ENCODE measurements around the gene RFX3.
A peak's percentile ranks its signal among the peaks of the same experiment; 100 is the strongest.

RFX3 gene

DNA sequence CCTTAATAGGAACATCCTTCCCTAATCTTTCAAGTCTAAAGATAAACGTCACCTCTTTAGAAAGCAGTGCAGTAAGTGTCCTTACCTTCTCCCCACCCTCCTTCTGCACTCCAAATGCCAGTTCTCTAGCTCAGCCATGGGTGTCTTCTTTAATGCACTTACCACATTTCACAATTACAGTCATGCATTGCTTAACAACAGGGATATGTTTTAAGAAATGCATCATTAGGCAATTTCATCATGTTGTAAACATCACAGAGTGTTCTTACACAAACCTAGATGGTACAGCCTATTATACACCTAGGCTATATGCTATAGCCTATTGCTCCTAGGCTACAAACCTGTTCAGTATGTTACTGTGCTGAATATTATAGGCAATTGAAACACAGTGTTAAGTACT is 91.2 kb downstream of the RFX3 start:
- DNase-seq (ENCODE audit: low spot score): no peak

DNA sequence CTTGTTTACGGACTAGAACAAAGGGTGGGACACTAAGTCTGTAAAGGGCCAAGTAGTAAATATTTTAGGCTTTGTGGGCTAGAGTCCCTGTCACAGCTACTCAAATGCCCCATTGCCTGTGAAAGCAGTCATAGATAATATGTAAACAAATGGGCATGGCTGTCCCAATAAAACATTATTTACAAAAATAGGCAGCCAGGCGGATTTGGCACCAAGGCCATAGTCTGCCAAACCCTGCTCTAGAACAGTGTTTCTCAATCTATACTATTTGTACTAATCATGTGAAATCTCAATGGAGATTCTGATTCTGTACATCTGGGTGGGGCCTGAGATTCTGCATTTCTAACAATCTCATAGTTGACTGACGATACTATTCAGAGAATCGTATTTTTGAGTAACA is 92.0 kb downstream of the RFX3 start:
- no peak for DNase-seq (ENCODE audit: low spot score)

DNA sequence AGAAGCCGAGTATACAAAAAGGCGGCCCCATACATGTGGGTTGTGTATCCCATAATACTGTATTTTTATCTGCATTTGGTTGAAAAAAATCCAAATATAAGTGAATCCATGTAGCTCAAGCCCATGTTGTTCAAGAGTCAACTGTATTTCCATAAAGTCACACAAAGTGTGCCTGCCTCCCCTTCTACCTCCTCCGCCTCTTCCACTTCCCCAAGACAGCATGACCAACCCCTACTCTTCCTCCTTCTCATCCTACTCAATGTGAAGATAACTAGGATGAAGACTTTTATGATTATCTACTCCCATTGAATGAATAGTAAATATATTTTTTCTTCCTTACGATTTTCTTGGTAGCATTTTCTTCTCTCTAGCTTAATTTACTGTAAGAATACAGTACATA is 92.7 kb downstream of the RFX3 start:
- DNase-seq (ENCODE audit: low spot score): no peak

DNA sequence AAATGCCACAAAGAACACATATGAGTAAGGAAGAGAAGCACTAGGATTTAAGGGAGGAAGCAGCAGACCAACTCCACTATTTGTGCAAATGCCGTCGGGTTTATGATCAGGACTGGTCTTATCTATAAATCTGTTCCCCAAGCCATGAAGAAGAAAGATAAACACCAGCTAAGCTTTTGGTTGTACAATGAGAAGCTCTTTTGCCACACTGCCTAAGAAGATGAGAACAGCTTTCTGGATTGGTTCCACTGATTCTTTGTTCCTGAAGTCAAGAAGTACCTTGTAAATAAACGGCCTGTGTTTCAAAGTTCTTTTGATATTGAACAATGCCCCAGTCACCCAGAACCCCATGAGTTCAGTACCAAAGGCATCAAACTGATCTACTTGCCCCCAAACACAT is 93.9 kb downstream of the RFX3 start:
- no peak for DNase-seq (ENCODE audit: low spot score)

DNA sequence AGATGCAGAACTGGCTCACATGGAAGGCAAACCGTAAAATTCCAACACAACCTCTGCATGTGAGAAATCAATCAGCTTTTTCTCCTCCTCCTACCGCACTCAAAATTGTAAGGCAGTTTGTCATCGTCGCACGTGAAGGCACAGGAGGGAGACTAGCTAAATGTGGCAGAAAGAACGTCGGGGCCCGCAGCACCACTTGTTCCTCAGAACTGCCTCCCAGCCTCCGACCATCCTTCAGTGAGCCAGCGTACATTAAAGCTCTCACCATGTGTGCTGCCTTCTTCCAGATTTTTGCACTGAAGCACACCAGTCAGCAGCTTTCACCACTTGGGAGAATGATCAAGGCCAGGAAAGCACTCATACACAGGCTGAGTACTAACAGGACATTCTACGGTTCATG is 105.9 kb downstream of the RFX3 start:
- DNase-seq (ENCODE audit: low spot score): no peak

DNA sequence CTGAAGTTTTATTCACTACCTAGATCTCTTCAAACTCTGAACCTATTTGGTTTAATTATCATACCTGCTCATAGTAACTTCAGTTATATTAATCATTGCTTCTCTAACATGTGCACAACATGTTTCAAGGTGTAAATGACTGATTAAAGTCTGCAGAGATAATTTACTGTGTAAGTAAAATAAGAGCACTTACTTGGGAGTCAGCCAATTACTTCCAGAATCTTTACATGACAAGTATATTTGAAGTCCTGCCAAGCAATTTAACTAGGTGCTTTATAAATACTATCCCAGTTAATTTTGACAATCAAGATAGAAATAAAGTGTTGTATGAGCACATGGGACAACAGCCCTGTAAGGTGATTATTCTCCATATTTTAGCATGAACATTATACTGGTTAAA is 109.9 kb downstream of the RFX3 start:
- no peak for DNase-seq (ENCODE audit: low spot score)

DNA sequence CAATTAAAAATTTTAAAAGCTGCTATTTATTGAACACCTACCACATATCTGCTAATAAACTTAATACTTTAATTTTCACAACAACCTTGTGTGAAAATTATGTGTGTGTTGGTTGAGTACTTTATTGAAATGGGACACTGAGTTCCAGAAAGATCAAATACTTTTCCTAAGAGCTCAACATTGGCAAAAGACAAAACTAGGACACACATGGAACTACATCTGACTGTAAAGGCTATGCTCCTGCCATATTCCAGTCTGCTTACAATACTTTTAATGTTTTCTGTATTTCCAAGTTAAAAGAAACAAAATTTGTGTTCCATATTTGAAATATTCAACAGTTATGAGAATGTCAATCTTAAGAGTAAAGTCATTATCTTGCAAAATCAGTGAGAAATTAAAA is 111.8 kb downstream of the RFX3 start:
- DNase-seq (ENCODE audit: low spot score): no peak

DNA sequence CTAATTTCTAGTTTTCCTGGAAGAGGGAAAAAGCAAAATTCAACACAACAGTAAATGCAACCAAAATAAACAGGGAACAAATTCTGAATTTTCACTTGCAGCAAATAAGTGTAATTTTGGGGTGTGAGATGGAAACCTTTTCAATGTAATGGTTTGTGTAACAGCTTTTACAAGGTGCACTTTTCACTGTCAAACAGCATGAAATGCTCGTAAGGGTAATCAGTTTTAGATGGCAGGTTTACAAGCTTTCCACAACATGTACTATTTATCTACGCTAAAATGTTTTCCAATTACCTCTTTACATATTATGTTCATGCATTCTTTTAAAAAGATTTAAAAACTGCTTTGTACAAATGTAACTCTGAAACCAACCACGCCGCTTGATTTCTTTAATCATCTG is 115.3 kb downstream of the RFX3 start:
- DNase-seq (ENCODE audit: low spot score): no peak

DNA sequence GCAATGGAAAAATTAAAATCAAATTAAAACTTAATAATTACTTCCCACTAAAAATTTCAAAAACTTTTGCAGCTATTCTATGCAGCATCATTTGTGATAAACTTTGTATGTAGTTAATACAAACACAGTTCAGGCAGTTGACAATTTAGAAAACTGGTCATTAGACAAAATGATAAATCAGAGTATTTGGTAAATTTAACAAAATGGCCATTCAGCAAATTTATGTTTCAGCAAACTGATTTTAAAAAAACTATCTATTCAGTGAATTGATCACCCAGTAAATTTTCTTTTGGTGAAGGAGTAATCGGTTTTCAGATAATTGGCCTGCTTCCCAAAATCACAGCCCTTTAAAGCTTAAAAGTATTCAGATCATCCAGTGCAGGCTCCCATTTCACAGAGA is 116.3 kb downstream of the RFX3 start:
- no peak for DNase-seq (ENCODE audit: low spot score)

DNA sequence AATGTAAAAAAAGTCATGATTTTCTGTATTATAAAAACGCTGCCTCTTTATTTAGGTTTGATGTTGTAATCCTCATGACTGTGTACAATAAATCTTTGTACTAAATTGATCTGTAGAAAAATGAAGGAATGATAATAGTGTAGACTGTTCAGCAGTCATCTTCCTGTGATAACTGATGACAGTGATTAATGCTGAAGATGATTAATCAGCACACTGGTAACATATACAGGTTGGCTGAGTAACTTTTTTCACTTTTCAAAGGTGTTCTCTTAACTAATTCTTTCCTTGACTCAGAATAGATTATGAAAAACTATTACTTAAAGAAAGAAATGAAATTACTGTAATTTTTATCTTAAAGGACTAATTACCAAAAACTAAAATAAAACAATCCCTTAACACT is 122.5 kb downstream of the RFX3 start:
- no peak for DNase-seq (ENCODE audit: low spot score)

DNA sequence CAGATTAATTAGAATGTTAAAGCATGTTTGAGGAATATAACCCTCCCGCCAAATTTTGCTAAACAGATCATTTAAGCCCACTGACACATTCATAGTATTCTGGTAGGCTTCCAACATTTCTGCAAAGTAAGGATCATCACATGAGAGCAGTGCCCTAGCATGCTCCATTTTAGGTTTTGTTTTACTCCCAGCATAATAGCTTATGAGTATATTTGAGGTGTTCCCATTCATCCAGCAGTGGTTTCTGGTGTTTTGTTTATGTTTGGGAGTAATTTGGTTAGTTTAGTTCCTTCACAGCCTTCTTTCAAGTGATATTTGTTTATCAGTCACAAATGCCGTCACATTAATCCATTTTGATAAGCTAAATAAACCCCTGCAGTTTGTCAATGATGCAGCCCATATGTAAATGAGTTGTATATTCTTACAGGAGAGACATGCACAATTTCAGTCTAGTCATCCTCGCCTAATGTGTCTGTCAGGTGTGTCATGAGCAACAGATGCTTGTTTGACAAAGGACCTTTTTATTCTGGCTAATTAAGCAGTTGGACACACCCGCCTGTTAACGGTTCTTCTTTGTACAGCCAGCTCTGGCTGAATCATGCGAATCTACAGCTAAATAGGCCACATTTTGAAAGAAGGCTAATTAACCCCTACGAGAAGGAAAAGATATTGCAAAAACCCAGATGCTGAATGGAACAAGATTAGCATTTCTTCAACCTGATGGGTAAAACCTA is 124.4 kb downstream of the RFX3 start:
- peak; percentile 75 for DNase-seq (ENCODE audit: low spot score)

DNA sequence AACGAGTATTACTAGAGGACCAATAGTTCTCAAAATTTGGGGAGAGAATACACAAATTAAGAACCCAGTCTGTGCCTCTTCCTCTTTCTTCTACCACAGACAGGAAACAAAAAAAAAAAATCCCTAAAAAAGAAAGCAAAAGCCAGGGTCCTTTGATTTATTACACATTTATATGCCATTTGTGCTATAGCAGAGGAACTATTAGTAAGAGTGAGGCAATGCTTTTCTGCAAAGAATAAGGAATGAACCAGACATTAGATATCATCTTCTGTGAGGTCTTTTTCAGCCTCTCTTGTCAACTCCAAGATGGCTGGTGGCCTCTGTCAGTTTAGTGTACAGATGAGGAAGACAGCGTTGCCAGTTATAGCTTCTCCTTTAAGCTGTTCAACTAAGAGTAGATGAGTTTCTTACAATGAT is 127.6 kb downstream of the RFX3 start:
- DNase-seq (ENCODE audit: low spot score): peak; percentile 63

DNA sequence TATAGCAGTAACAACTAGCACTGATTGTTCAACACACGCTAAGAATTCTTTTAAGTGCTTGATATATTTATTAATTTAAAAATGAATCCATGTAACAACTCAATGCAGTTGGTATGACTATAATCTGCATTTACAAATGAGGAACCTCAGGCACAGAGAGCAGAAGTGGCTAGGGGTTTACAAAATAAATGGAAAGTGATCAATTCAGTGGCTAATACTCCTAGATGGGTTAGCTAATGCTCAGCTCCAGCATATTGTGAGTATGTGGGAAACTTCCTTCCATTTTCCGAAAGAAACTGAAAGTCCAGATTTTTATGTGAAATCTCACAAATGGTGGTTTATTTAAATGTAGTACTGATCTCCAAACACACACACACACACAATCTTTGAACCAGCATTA is 128.0 kb downstream of the RFX3 start:
- DNase-seq (ENCODE audit: low spot score): peak; percentile 9

DNA sequence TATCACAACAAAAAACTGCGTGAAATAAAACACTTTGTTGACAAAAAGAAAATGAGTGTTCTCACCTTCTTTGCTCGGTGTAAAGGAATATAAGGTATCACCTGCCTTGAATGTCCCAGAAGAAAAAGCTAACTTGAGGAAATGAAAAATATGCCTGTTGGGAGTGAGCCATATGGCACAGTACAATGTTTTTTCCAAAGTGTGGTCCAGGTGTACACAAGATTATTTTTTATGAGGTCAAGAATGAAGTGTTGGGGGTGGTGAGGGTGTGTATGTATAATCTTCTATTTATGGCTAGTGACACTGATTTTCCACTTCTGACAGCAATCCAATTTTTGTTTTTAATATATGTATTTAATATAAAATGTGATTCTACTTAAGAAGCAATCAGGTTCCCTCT is 134.4 kb downstream of the RFX3 start:
- DNase-seq (ENCODE audit: low spot score): no peak

DNA sequence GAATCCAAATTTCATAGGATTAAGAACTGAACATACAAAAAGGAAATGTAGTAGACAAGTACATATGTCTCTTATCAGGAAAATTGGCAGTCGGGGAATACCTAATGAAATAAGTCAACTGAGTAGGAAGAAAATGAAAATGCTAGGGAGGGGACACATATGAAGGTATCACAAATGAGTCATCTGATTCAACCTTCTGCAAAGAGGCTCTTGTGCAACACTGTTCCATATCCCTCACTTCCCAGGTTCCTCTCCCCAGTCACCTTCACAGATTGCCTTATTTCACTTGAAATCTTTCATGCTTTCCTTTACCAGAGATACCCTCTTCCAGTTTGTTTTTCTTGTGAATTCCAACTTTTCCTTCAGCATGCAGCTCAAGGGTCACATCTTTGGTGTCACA is 139.0 kb downstream of the RFX3 start:
- DNase-seq (ENCODE audit: low spot score): no peak

DNA sequence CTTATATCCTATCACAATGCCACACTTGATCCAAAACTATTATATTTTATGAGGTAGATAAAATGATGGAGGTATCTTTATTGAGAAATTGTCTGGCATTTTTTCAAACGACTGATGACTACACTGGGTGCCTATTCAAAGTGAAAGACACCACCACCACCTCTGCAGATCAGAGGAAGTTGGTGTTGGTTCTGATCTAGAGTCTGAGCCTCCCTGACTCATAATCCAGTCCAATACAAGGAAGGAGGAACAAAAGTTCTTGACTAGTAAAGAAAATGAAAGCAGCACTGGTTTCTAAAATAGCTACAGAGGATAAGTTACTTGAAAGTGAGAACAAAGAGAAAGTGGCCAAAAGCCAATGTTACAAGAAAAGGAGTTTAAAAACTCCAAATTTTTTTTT is 139.9 kb downstream of the RFX3 start:
- no peak for DNase-seq (ENCODE audit: low spot score)

DNA sequence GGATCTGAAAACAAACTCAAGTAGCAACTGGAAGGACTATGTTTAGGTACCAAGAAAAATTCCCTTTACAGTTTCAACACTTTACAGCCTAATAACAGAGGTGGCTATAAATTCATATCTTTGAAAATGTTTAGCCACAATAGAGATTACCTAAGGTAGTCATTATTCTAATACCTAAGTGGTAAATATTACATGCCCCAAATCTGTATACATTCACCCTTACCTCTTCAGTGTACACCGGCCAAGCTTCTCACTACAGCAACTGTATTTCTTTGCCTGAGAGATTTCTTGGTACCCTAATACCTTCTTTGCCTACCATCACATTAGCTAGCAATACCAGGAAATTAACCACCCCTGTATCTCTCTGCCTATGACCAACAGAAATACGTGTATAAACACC is 154.0 kb downstream of the RFX3 start:
- DNase-seq (ENCODE audit: low spot score): no peak

DNA sequence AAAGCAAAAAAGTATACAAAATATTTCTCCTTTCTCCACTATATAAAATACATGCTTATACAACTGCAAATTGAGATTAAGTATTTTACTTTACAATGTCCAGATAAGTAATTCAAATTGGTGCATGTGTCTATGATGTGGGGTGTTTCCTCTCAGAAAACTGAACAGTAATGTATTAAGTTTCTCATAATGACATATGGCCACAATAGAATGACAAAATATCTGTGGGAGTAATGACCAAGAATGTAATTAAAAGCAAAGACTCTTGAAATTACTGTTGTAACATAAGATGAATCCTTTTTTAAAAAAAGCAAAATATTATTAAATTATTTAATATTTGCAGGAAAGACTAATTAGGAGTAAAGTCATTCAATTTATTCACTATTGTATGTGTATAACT is 155.1 kb downstream of the RFX3 start:
- no peak for DNase-seq (ENCODE audit: low spot score)

DNA sequence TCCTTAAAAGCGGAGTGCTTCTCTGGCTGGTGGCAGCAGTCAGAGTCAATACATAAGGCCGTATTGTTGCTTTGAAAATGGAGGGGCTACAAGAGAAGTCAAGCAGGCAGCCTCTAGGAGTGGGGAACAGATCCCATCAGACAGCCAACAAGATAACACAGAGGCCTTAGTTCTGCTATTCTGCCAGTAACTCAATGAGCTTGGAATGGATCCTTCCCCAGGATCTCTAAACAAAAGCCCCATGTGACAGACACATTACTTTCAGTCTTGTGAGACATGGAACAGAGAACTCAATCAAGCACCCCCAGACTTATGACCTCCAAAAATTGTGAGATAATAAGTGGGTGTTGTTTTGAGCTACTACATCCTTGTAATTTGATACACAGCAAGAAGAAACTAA is 158.6 kb downstream of the RFX3 start:
- DNase-seq (ENCODE audit: low spot score): peak; percentile 61

DNA sequence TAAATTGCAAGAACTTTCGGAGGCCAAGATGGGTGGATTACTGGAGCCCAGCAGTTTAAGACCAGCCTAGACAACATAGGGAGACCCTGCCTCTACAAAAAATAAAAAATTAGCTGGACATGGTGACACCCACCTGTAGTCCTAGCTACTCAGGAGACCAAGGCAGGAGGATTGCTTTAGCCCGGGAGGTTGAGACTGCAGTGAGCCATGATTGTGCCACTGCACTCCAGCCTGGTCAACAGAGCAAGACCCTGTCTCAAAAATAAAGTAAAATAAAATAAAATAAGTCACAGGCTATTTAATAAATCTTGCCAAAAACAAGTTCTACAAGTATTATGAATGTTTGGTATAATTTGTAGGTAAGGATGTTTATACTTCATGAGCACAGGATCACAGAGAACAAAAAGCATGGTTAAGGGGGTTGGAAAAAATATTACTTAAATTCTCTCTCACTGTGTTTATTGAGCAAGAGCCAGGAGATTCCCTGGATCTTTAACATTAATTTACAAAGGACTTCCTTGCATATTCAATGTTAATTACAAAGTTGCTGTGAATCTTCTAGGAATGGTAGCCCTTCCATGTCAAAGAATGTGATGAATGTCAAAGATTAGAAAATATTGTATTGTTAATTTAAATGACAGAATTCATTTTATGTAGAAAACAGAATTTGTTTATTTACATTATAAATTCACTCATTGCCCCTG is 164.0 kb downstream of the RFX3 start:
- no peak for DNase-seq (ENCODE audit: low spot score)

DNA sequence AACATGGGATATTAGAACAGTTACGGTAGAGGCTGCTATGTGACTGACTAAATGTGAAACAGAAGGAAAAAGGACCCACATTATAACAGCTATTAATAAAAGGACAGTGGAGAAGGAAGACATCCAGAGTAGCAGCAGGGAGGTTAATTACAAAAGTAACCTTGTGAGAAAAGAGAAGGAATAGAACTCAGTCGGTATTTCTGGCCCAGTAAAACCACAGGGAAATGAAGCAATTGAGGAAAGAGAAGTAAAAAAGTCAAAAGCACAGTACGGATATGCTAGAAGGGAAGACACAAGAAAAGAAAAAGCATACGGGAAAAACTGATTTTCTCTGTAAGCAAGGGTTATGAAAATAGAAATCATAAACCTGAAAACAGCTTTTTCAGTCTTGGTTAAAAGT is 164.7 kb downstream of the RFX3 start:
- peak; percentile 48 for DNase-seq (ENCODE audit: low spot score)

DNA sequence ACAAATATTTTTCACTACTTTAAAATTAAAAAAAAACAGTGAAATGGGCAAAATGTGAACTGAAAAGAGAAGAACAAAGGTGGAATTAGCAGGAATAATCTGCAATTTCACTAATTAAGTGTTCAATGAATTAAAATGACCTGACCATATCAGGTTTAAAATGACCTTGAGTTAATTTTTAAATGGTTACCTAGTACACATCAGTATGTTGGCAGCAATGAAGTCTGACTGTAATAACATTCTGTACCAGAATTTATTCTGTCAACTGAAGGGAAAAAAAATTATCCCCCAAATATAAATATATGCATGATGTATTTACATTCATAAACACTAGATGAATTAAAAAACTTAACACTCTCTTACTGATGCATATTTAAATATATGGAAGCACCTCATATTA is 165.6 kb downstream of the RFX3 start:
- DNase-seq (ENCODE audit: low spot score): no peak

DNA sequence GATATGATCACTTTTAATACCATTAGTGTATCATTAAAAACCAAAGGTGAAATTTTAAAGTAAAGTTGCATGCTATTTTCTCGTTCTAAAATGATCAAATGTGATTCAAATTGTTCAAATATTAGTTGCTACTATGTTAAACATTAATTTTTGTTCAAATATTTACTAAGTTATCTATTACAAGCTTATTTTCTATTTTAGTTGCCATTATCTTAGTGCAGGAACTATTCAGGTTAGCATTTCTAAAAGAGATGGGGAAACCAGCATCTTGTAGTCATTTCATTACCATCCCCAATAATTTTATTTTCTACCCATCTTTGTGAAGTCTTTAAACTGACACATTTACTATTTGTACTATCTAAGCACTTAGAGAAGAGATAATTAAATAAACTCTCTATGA is 166.0 kb downstream of the RFX3 start:
- no peak for DNase-seq (ENCODE audit: low spot score)
